ENCODE data around the gene RBM20. TPM values are rescaled to one million over a fixed set of nuclear protein-coding genes. Genes with fewer than 3 reads are reported as not detected.
A peak's percentile ranks its signal among the peaks of the same experiment; 100 is the strongest.

RBM20 gene
- total and polyA plus RNA-seq, 10 of the 15 experiments (the other 5 are each of a cell fraction or from before 2014, with no cell fraction given) = 0.04 to 0.26 (median 0.15) TPM

DNA sequence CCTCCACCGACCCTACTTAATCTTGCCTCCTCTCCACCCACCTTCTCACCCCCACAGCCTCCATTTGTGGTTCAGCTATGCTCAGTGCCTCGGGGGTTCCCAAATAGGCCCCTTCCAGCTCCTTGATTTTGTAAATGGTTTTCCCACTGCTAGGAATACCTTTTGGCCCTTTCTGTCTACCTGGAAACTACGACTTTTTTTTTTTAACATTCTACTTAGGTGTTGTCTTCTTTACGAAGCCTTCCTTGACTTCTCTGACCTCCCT lies 200.4 kb downstream of the RBM20 start:
- Histone ChIP-seq H3K27me3 (replicated peaks in 1 of 2; ENCODE audit: control insufficient read depth in 2 of 2, insufficient read depth in 2 of 2, low read length in 1 of 2) (no peaks in the 10 kb centered on the region), H3K36me3 (ENCODE audit: control insufficient read depth in 2 of 2, insufficient read depth in 2 of 2, low read length in 1 of 2) (no peaks in the 10 kb centered on the region), H3K4me2 (ENCODE audit: control insufficient read depth, insufficient read depth) (peak overlapping the region; percentile 63; the same call in 1 of the 2 replicates), H3K9me3 (replicated peaks; ENCODE audit: control insufficient read depth, insufficient read depth, low read length) (no peaks in the 10 kb centered on the region), H3K4me3 (no peak overlapping the region), H2AFZ (ENCODE audit: control insufficient read depth, low read depth, low read length) (no peak overlapping the region), H3K4me1 (ENCODE audit: control insufficient read depth, insufficient read depth, low read length) (peaks cover 60% of the 10 kb centered on the region), H3K9ac (ENCODE audit: control insufficient read depth, insufficient read depth, low read length) (no peak overlapping the region), H3K79me2 (ENCODE audit: control insufficient read depth, insufficient read depth, low read length) (peaks cover 10% of the 10 kb centered on the region), H4K20me1 (ENCODE audit: control insufficient read depth, insufficient read depth) (no peaks in the 10 kb centered on the region), H3K27ac (ENCODE audit: control insufficient read depth, insufficient read depth) (peak overlapping the region; percentile 97)
- BruUV-seq (replicated peaks) = no TSS peak
- FAIRE-seq (no peak), ATAC-seq (no peak), DNase-seq (ENCODE audit: low read depth, low spot score) (no peak)
- POLR2A ChIA-PET = interaction anchor here (1.1 to 7.4 kb wide), 8 partner anchors 7 to 271 kb away, joined by 3 to 145 read pairs (median 32); partner anchors contain the start of gene PDCD4
- SMC1A ChIA-PET (ENCODE audit: uncharacterized antibody, unreplicated experiment) = interaction anchor here (1.1 to 12.5 kb wide), 14 partner anchors 8 to 98 kb away, joined by 3 to 188 read pairs (median 32); partner anchors contain the start of gene PDCD4
- in situ Hi-C loops (cut with MboI) = no loop called here
- TF ChIP-seq ATF7 (IDR thresholded peaks at IDR 0.05; ENCODE audit: low read depth) = no peak
- peak; percentile 15; the same call in 1 of the 2 replicates for TF ChIP-seq RUNX3 (IDR thresholded peaks at IDR 0.05; ENCODE audit: low read length)
- intact Hi-C loops (cut with micrococcal nuclease; ENCODE audit: unreplicated experiment) = no loop called here
- CTCF ChIA-PET = interaction anchor here (0.9 to 6.8 kb wide), 10 partner anchors 8 to 52 kb away, joined by 3 to 70 read pairs (median 6); no protein-coding TSS in a partner anchor
- WGBS (ENCODE audit: insufficient coverage, insufficient replicate concordance, low lambda C conversion rate, missing lambda C conversion rate) = 81% methylated on average over 4 of the region's 4 CpGs
- RAD21 ChIA-PET (ENCODE audit: unreplicated experiment) = interaction anchor here (1.0 to 7.3 kb wide), 13 partner anchors 8 to 96 kb away, joined by 3 to 153 read pairs (median 24); partner anchors contain the start of genes BBIP1 and PDCD4

DNA sequence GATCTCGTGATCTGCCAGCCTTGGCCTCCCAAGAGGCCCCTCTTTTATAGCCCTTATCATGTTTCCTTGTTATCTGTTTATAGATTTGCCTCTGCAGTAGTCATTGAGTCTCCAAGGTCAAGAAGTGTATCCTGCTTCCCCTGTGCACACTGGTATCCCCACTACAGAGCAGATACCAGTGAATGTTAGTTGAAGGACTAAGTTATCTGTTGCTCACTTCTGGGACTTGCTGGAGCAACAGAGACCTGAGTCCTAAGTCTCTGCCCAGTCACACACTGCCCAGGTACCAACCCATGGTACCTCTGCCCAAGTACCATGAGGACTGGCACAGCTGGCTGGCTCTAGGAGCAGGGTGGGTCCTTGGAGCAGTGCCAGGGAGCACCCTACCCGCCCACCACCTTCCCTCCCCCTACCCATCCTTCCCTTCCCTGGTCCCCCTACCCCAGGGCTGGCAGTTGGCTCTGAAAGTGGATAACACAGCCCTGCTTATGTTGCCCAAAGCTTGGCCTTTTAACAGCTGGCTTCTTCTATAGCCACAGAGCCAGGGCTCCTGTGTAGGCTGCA lies 201.1 kb downstream of the RBM20 start:
- H4K20me1 ChIP-seq (ENCODE audit: control insufficient read depth, insufficient read depth) = no peaks in the 10 kb centered on the region
- TF ChIP-seq MTA2 (IDR thresholded peaks at IDR 0.05; ENCODE audit: low read depth) (no peak), TAF1 (IDR thresholded peaks at IDR 0.05; ENCODE audit: borderline replicate concordance, low read depth, low read length) (no peak), POLR2AphosphoS2 (IDR thresholded peaks at IDR 0.05; ENCODE audit: low read depth, low read length) (no peak), ZNF384 (IDR thresholded peaks at IDR 0.05; ENCODE audit: borderline replicate concordance, low read depth, low read length) (no peak), ESRRA (IDR thresholded peaks at IDR 0.05; ENCODE audit: low read length) (no peak), ZNF274 (IDR thresholded peaks at IDR 0.05; ENCODE audit: insufficient read depth, insufficient read length) (no peak), RBBP5 (conservative IDR thresholded peaks at IDR 0.05) (no peak)
- TF ChIP-seq, protein P1, sequence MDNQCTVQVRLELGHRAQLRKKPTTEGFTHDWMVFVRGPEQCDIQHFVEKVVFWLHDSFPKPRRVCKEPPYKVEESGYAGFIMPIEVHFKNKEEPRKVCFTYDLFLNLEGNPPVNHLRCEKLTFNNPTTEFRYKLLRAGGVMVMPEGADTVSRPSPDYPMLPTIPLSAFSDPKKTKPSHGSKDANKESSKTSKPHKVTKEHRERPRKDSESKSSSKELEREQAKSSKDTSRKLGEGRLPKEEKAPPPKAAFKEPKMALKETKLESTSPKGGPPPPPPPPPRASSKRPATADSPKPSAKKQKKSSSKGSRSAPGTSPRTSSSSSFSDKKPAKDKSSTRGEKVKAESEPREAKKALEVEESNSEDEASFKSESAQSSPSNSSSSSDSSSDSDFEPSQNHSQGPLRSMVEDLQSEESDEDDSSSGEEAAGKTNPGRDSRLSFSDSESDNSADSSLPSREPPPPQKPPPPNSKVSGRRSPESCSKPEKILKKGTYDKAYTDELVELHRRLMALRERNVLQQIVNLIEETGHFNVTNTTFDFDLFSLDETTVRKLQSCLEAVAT (IDR thresholded peaks at IDR 0.05) = 0 out of 2 replicates have a peak, but pooled peaks have one; percentile 7
- TF ChIP-seq, protein P2, sequence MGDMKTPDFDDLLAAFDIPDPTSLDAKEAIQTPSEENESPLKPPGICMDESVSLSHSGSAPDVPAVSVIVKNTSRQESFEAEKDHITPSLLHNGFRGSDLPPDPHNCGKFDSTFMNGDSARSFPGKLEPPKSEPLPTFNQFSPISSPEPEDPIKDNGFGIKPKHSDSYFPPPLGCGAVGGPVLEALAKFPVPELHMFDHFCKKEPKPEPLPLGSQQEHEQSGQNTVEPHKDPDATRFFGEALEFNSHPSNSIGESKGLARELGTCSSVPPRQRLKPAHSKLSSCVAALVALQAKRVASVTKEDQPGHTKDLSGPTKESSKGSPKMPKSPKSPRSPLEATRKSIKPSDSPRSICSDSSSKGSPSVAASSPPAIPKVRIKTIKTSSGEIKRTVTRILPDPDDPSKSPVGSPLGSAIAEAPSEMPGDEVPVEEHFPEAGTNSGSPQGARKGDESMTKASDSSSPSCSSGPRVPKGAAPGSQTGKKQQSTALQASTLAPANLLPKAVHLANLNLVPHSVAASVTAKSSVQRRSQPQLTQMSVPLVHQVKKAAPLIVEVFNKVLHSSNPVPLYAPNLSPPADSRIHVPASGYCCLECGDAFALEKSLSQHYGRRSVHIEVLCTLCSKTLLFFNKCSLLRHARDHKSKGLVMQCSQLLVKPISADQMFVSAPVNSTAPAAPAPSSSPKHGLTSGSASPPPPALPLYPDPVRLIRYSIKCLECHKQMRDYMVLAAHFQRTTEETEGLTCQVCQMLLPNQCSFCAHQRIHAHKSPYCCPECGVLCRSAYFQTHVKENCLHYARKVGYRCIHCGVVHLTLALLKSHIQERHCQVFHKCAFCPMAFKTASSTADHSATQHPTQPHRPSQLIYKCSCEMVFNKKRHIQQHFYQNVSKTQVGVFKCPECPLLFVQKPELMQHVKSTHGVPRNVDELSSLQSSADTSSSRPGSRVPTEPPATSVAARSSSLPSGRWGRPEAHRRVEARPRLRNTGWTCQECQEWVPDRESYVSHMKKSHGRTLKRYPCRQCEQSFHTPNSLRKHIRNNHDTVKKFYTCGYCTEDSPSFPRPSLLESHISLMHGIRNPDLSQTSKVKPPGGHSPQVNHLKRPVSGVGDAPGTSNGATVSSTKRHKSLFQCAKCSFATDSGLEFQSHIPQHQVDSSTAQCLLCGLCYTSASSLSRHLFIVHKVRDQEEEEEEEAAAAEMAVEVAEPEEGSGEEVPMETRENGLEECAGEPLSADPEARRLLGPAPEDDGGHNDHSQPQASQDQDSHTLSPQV (IDR thresholded peaks at IDR 0.05) = 0 out of 2 replicates have a peak, but pooled peaks have one; percentile 8
- DNase-seq (ENCODE audit: low read depth, low spot score) (no peak), ATAC-seq (no peak), FAIRE-seq (no peak)
- no peak overlapping the region for H3K9ac ChIP-seq (ENCODE audit: control insufficient read depth, insufficient read depth, low read length)
- H2AFZ ChIP-seq (ENCODE audit: control insufficient read depth, low read depth, low read length) = no peak overlapping the region
- peaks cover 10% of the 10 kb centered on the region for H3K79me2 ChIP-seq (ENCODE audit: control insufficient read depth, insufficient read depth, low read length)
- no peaks in the 10 kb centered on the region for H3K27me3 ChIP-seq (replicated peaks in 1 of 2; ENCODE audit: control insufficient read depth in 2 of 2, insufficient read depth in 2 of 2, low read length in 1 of 2)
- no TSS peak for BruUV-seq (replicated peaks)
- WGBS (ENCODE audit: insufficient coverage, insufficient replicate concordance, low lambda C conversion rate, missing lambda C conversion rate) = 63% methylated on average over 2 of the region's 2 CpGs
- SMC1A ChIA-PET (ENCODE audit: uncharacterized antibody, unreplicated experiment) = interaction anchor here (1.0 to 12.5 kb wide), 13 partner anchors 10 to 76 kb away, joined by 3 to 188 read pairs (median 6); partner anchors contain the start of genes BBIP1 and PDCD4
- POLR2A ChIA-PET = interaction anchor here (0.5 to 7.4 kb wide), 11 partner anchors 9 to 227 kb away, joined by 3 to 145 read pairs (median 7); partner anchors contain the start of gene PDCD4
- CTCF ChIA-PET = interaction anchor here (1.1 to 6.8 kb wide), 9 partner anchors 7 to 48 kb away, joined by 3 to 70 read pairs (median 6); no protein-coding TSS in a partner anchor
- H3K4me2 ChIP-seq (ENCODE audit: control insufficient read depth, insufficient read depth) = no peak overlapping the region
- H3K9me3 ChIP-seq (replicated peaks; ENCODE audit: control insufficient read depth, insufficient read depth, low read length) = no peaks in the 10 kb centered on the region
- in situ Hi-C loops (cut with MboI) = no loop called here
- peaks cover 67% of the 10 kb centered on the region for H3K4me1 ChIP-seq (ENCODE audit: control insufficient read depth, insufficient read depth, low read length)
- RAD21 ChIA-PET (ENCODE audit: unreplicated experiment) = interaction anchor here (0.7 to 7.3 kb wide), 10 partner anchors 14 to 97 kb away, joined by 3 to 153 read pairs (median 6); partner anchors contain the start of gene PDCD4
- intact Hi-C loops (cut with micrococcal nuclease; ENCODE audit: unreplicated experiment) = no loop called here
- H3K36me3 ChIP-seq (ENCODE audit: control insufficient read depth in 2 of 2, insufficient read depth in 2 of 2, low read length in 1 of 2) = no peaks in the 10 kb centered on the region
- H3K4me3 ChIP-seq = no peak overlapping the region
- H3K27ac ChIP-seq (ENCODE audit: control insufficient read depth, insufficient read depth) = peak overlapping the region; percentile 20; the same call in 1 of the 2 replicates

Measured in GM12878 (cell line).